Measurements from ENCODE around the gene PLEKHD1.

The PLEKHD1 gene

GRCh38 chr14:69484444-69485314, at the start of gene PLEKHD1:
Gene PLEKHD1 (plus strand): TSS chr14:69484728. CDS start chr14:69484966, 238 bp downstream.
- no peak for DNase-seq (ENCODE audit: low read depth)
- peak within 1 kb of the TSS; percentile 1 for H3K4me3 ChIP-seq (ENCODE audit: control insufficient read depth, low read depth, low read length)

GRCh38 chr14:69439521-69440270, 44.8 kb upstream of the PLEKHD1 start:
- no peak for TF ChIP-seq CTCF (IDR thresholded peaks at IDR 0.05; ENCODE audit: control insufficient read depth, insufficient read depth, low read depth, low read length, missing control alignments)
- no peak overlapping the region for H3K4me3 ChIP-seq (ENCODE audit: control insufficient read depth, low read depth, low read length)
- no peak for DNase-seq (ENCODE audit: low read depth)

More at GRCh38 chr14:69484444-69485314, at the start of gene PLEKHD1:
- no peak for TF ChIP-seq CTCF (IDR thresholded peaks at IDR 0.05; ENCODE audit: control insufficient read depth, insufficient read depth, low read depth, low read length, missing control alignments)

GRCh38 chr14:69441948-69442347, 42.6 kb upstream of the PLEKHD1 start:
- TF ChIP-seq CTCF (IDR thresholded peaks at IDR 0.05; ENCODE audit: control insufficient read depth, insufficient read depth, low read depth, low read length, missing control alignments), result no peak
- no peak overlapping the region for H3K4me3 ChIP-seq (ENCODE audit: control insufficient read depth, low read depth, low read length)
- DNase-seq (ENCODE audit: low read depth), result no peak

GRCh38 chr14:69443296-69443805, 41.2 kb upstream of the PLEKHD1 start:
- no peak overlapping the region for H3K4me3 ChIP-seq (ENCODE audit: control insufficient read depth, low read depth, low read length)
- no peak for DNase-seq (ENCODE audit: low read depth)
- no peak for TF ChIP-seq CTCF (IDR thresholded peaks at IDR 0.05; ENCODE audit: control insufficient read depth, insufficient read depth, low read depth, low read length, missing control alignments)

GRCh38 chr14:69449216-69449615, 35.3 kb upstream of the PLEKHD1 start:
- no peak for TF ChIP-seq CTCF (IDR thresholded peaks at IDR 0.05; ENCODE audit: control insufficient read depth, insufficient read depth, low read depth, low read length, missing control alignments)
- DNase-seq (ENCODE audit: low read depth), result no peak
- H3K4me3 ChIP-seq (ENCODE audit: control insufficient read depth, low read depth, low read length), result no peak overlapping the region

- no peak for TF ChIP-seq CTCF (IDR thresholded peaks at IDR 0.05; ENCODE audit: control insufficient read depth, insufficient read depth, low read depth, low read length, missing control alignments)
- no peak overlapping the region for H3K4me3 ChIP-seq (ENCODE audit: control insufficient read depth, low read depth, low read length)
- DNase-seq (ENCODE audit: low read depth), result no peak
Measured at GRCh38 chr14:69451941-69452340, 32.6 kb upstream of the PLEKHD1 start.

Data from AG09309 (cell line).